Muscle of back (tissue), 11 donors: Measurements from ENCODE around the gene ADAM8. TPM values are rescaled to one million over a fixed set of nuclear protein-coding genes. Genes with fewer than 3 reads are reported as not detected.
"Not testable (repeated sequence)": the region's sequence is repeated elsewhere in the genome, so short reads cannot be mapped to it uniquely, and the experiment has no call there.

Experiments used
- DNase-seq, 3 donors: peaks; one replicate each; pipeline versions ENCODE4 v3.0.0 to v3.0.0-alpha.2; 2013
- polyA plus RNA-seq, 10 donors: library from polyadenylated mRNA; unstranded; fragments of 120-200 nt; gene quantifications; one replicate each; pipeline ENCODE4 v1.2.1, GENCODE V29; 2013; ENCODE audit not compliant: insufficient read length in 10 of 10

ADAM8 gene
- polyA plus RNA-seq, 10 donors, result 0.70 to 3.3 (median 1.6) TPM

DNA sequence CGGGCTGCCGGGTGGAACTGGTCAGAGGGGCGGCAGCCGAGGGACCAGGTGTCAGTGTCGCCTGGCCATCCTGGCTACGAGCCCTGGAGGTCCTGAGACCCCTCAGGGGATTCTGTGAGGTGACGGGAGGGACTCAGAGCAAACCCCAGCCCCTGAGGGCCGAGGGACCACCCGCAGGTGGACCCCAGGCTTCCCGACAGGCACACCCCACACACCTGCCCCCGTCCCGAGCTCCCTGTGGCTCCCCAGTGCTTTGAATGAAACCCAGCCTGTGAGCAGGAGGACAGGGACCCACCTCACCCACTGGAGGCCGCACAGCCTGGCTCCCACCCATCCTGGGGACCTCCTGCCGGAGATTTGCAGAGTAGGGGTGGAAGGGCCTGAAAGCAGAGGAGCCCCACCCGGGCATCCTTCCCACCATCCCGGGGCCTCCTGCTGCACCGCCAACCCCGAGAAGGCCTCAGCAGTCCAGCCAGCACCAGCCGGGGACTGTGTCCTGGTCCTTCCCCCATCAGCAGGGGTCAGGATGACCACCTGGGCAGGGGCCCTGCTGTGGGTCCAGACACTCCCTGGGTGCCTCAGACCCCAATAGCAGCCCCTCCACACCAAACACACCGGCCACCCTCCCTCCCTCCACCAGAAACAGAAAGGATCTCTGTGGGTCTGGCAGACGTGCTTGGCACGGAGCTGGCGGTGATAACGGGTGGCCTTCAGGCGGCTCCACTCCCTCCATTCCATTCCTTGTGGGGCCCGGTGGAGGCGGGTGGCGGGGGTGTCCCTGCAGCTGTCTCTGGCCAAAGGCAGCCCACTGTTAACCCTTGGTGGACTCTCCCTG is 25.1 kb downstream of the ADAM8 start:
- no peak for DNase-seq

- DNase-seq, result no peak
Measured at GRCh38 chr10:133249975-133250754, 26.5 kb downstream of the ADAM8 start.

- no peak for DNase-seq
Measured at GRCh38 chr10:133249094-133249780, 27.4 kb downstream of the ADAM8 start.

DNA sequence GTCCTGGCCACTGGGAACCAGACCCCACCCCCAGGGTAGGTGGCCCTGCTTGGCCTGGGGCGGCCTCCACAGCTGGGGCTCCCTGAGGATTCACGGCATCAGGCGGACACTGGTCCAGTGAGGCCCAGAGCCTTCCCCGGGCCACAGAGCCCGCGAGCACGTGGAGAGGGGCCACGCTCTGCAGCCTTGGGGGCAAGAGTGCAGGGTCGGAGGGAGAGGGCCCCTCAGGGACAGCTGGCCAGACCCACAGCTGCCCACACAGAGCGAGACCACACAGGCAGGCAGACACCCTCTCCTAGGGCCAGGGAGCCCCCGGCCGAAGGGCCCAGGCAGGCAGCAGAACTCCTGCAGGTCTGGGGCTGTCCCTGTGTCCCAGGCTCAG is 28.3 kb downstream of the ADAM8 start:
- no peak for DNase-seq

DNA sequence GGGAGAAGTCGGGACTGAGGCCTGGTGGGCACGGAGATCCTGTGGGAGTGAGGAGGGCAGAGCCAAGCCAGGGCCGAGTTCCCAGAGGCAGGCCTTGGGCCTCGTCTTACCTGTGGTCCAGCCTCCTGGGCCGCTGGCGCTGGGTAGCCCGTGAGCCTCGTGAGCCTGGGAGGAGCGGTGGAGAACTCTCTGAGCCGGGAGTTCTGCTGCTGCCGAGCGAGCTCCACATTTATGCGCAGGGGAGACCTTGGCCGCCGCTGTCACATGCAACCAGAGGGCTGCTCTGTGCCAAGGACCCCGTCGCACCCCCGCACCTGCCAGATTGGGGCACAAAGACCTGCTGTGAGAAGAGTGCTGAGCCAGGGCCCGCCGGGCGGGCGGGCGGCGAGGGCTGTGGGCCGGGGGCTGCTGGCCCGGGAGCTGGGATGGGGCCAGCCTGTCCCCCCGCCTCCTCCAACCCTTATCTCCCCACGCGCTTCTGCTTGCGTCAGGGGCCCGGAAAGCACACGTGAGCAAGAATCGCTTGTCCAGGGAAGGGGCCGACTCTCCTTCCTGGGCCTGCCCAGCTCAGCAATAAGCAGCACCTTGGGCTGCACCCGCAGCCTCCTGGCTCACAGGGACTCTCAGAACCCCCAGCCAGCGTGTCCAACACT is 28.9 kb downstream of the ADAM8 start:
- no peak for DNase-seq

DNA sequence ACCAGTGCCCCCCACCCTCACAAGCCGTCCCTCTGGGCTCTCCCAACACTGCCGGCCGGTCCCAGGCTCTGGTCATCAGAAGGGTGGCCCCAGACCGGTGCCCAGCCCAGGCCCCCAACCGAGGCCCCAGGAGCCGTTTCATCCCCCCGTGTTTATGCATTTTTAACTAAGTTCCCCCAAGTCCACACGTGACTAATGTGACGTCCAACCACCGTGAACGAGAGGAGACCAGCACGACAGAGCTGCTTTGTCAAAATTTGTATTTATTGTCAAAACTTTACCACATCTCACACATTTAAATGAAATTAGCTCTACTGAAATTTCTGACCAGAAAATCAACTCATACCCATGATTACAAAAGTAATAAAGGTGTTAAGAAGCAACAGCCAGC is 30.4 kb downstream of the ADAM8 start:
- no peak for DNase-seq

GRCh38 chr10:133245439-133246235 is 31.0 kb downstream of the ADAM8 start:
- no peak for DNase-seq

GRCh38 chr10:133243593-133243992 is 33.1 kb downstream of the ADAM8 start:
- no peak for DNase-seq

DNA sequence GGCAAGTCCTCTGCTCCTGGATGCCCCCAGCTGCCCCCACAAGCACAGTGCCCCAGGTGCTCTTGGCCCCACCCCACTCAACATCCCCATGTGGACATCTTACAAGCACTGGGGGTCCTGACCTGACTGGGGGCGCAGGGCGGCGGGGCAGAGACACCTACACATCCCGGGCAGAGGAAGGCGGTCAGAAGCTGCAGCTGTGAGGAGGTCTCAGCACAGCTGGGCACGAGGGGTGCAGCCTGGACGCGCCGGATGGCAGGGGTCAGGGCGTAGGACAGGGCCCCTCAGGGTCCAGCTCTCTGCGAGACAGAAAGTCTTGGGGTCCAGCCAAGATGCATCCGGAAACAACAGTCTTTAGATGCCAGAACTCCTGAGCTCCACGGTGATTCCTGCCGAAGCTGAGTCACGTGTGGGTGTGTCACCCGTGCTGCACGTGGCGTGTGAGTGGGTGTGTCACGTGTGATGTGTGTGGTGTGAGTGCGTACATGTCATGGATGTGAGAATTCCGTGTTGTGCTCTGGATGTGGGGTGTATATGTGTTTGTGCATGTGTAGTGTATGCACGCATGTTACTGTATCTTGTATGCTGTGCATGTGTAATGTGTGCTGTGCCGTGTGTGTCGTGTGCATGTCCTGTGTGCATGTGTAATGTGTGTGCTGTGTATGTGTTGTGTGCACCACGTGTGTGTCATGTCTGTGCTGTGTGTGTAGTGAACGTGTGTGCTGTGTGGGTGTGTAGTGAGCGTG is 33.9 kb downstream of the ADAM8 start:
- no peak for DNase-seq

DNA sequence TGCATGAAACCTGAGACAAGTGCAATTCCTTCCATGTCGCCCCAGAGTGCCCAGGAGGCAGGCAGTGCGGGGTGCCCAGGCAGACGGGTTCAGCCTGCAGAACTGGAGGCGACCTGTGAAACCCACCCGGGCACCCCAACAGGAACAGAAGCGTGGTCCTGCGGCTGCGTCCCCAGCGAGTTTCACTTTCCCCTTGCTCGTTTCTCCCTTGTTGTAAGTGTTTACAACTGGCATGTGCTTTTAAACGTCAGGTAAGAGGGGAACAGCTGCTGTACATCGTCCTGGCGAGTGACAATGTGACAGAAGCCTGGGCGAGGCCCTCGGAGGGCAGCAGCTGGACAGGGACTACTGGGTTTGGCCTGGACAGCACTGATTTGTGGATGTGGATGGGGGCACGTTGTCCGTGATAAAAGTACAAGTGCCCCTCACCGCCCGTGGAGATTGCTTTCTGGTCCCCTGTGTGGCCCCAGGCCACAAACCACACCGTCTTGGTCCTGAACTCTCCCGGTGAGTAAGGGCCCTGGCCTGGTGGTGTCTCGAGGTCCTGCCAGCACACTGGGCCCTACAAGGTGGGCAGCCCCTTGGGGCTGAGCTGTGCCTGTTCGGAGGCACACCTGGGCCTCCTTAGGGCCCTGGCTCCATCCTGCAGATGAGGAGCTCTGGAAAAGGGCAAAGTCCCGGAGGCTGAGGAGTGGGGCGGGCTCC is 35.0 kb downstream of the ADAM8 start:
- no peak for DNase-seq

- no peak for DNase-seq
Measured at GRCh38 chr10:133239990-133240389, 36.7 kb downstream of the ADAM8 start.

DNA sequence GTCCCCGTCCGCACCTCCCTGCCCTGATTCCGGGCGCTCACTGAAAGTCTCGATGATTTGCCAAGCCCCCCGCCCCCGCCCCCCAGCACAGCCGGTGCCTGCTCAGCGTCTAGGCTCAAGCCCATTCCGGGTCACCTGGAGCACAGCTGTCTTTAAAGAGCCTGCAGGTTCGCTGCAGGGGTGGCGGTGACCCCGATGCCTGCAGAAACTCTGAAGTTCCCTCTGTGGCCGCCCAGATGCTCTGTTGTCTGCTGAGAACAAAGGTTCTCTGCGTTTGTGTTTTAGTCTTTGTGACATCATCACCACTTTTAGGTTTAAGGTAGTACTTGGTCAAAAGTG is 38.2 kb downstream of the ADAM8 start:
- no peak for DNase-seq

- no peak for DNase-seq
Measured at GRCh38 chr10:133237588-133238465, 38.8 kb downstream of the ADAM8 start, which contains the start of gene VENTX. TSS of gene VENTX (plus strand) at chr10:133237855. CDS start at chr10:133237915, 60 bp downstream.

GRCh38 chr10:133237241-133237587 is 39.5 kb downstream of the ADAM8 start:
- no peak for DNase-seq

DNA sequence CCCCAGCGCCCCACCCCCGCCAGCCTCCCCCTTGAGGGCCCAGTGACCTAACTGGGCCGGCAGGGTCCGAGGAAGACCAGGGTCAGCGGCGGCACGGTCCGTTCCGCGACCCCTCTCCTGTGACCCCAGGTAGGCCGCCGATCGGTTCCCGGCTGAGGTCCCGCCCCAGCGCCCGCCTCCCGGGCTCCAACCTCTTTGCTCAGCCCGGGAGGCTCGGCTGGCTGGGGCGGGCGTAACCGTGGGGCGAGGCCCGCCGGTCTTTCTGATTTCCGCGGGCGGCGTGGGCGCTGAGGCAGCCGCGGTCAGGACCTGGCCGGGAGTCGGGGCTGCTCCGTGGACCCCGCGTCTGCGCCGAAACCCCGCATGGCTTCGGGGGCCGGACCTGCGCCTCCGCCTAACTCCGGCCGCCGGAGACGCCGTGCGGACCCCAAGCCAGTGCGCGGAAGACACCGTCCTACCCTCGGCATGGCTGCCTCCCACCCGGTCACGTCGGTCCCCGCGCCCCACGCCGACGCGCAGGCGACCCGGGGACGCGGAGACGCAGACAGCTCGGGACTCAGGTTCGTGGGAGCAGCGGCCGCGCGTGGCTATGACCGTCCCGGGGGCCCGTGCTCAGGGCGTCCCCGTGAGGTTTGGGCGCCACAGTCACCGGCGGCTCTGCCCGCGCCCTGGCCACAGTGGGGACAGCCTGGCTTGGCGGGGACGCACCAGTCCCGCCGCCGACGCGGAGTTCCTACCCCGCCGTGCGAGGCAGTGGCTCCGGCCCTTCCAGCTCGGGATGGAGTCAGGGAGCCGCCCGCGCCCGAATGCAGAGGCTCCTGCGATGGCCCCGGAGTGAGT is 40.0 kb downstream of the ADAM8 start:
- DNase-seq, result no peak

DNA sequence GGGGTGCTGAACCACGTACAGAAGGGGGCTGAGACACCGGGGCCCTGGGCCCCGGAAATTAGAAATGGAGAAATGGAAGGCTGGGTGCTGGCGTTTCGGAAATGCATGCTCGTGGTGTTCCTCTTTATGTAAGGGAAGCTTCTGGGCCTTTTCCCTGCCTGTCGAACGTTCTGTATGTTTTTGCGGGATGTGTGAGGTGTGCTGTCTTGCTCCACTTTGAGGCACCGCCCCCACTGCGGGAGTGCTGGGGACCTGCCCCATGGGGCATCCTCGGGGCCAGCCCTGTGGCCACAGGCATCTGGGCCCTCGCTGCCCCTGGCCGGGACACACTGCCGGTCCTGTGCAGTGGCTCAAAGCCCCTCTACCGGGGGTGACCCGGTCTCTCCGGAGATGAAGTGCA is 40.7 kb downstream of the ADAM8 start:
- no peak for DNase-seq

DNA sequence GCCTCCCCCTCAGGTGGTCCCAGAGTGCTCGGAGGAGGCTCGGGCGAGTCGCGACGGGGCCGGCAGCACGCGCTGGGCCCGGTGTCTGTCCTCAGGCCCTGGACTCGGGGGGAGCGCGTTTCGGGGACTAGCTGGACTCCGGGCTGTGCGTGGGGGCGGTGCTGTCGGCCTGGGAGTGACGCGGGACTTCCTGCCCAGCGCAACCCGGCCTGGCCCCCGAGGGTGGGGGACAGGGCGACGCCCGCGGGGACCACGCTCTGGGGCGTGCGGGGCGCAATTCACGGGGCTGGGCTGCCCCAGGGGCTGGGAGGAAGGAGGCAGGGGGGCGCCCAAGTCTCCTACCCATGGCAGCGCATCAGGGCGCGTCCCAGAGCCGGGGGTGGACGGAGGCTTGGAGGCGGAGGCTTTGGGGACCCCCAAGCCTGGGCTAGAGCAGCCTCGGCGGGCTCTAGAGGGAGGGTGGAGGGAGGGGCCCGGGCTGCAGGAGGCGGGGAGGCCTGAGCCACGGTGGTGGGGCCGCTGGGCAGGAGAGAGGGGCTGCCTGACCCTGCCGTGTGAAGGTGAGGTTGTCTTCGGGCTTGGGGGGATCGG is 41.3 kb downstream of the ADAM8 start:
- no peak for DNase-seq

GRCh38 chr10:133234796-133235195 is 41.9 kb downstream of the ADAM8 start:
- not testable (repeated sequence) for DNase-seq
